Retinal pigment epithelial cell (primary cell): ENCODE data around the gene PRDM16.

Experiments used
- DNase-seq: peaks from one replicate; pipeline ENCODE4 v3.0.0-alpha.2; 2010; ENCODE audit warnings: low read depth
- H3K4me3 ChIP-seq: 2 replicates; pipeline ENCODE4 v1.5.1; 2011; ENCODE audit warnings: mild to moderate bottlenecking, low read length, control low read depth, moderate library complexity
- CTCF ChIP-seq: conservative IDR thresholded peaks from 2 replicates; pipeline ENCODE4 v1.5.1; 2011; ENCODE audit warnings: low read depth, low read length, control low read depth, inconsistent platforms

Gene PRDM16

DNA sequence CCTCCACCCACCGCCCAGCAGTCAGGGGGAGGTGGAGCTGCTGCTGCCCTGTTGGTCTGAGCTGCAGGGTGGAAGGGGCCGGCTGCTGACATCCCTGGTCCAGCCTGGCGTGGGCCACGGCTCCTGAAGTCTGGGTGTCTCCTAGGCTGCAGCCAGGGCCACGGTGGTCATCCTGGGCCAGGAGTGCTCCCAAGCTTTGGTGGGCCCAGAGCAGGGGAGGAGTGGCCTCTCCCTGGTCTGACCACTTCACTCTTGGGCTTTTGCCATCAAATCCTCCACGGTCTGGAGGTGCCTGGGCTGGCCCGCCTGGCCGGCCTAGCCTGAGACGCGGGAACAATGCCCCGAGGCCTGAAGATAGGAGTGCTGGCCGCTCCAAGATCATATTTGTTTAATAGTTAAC is 5.8 kb downstream of the PRDM16 start:
- no peak for DNase-seq
- TF ChIP-seq CTCF: no peak
- H3K4me3 ChIP-seq: peak overlapping the region; percentile 83

GRCh38 chr1:3075666-3076362 is 6.8 kb downstream of the PRDM16 start:
- DNase-seq: no peak
- peak overlapping the region; percentile 17 for H3K4me3 ChIP-seq
- TF ChIP-seq CTCF: no peak

DNA sequence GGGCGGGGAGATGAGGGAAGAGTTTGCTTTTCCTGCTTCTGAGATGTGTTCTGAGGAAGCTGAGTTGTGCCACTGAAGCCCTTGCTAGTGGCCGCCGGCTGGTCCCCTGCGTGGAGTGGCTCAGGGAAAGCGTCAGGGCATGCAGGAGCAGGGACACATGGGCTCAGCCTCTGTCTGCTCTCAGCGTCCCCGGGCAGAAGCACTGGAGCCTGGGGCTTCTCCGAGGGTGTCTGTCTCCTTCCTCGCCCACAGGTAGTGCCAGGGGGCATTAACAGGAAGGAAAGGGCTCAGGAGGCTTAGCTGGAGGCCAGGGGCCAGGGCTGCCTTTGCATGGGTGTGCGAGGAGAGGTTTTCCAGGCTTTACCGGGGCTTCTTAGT is 7.3 kb downstream of the PRDM16 start:
- no peak for DNase-seq
- H3K4me3 ChIP-seq: peak overlapping the region; percentile 13
- TF ChIP-seq CTCF: no peak

DNA sequence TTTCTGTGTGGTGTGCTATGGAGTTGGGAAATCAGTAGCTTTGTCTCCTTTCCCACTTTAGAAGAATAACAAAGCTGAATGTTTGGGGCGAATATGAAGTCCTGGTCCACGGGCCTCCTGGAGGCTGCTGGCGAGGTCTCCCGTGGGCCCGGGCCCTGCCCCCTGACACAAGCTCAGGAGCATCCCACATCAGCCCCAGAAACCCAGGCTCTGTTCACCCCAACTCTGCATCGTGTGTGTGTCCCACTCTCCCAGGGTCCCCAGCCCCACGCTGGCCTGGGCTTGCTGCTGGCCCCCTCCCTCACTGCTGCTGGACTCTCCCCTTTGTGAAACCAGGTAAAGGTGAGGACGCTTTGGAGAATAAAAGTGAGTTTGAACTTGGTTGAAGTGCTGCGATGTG is 8.1 kb downstream of the PRDM16 start:
- no peak for TF ChIP-seq CTCF
- DNase-seq: no peak
- H3K4me3 ChIP-seq: no peak overlapping the region

DNA sequence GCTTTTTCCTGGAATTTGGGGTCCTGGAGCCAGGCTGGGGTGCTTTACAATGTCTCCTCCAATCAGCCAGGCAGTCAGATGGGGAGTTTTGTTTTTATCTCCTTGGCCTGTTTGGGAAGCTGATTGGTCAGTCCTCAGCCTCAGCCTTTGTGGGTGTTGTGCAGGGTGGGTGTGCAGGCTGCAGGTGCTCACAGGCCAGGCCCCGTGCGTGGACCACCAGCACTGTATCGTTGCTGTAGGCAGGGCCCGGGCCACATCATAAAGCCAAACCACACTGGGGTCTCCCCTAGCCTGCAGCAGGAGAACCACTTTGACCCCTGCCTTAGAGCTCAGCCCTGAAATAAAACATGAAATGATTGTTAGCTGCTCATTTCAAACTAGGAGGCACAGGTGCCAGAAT is 8.6 kb downstream of the PRDM16 start:
- no peak overlapping the region for H3K4me3 ChIP-seq
- TF ChIP-seq CTCF: no peak
- DNase-seq: no peak

- no peak for TF ChIP-seq CTCF
- DNase-seq: no peak
- peak overlapping the region; percentile 16 for H3K4me3 ChIP-seq
Observed at GRCh38 chr1:3078430-3078861, 9.4 kb downstream of the PRDM16 start.

- no peak for TF ChIP-seq CTCF
- DNase-seq: peak; percentile 65
- peak overlapping the region; percentile 16 for H3K4me3 ChIP-seq
Observed at GRCh38 chr1:3078871-3079270, 9.9 kb downstream of the PRDM16 start.
